Keratinocyte (primary cell): Measurements from ENCODE around the gene RHEB. TPM values are rescaled to one million over a fixed set of nuclear protein-coding genes. Genes with fewer than 3 reads are reported as not detected.

Experiments used
- DNase-seq: peaks from one replicate; pipeline ENCODE4 v3.0.0-alpha.2; 2011; ENCODE audit warnings: low read depth, missing footprints, low spot score
- FAIRE-seq: peaks from 2 replicates; lab custom pipeline; 2011; peaks lifted over from hg19 to GRCh38; lab: Jason Lieb, UNC
- H2AFZ ChIP-seq: 2 replicates; pipeline ENCODE4 v1.6.0; 2012; ENCODE audit warnings: low read length, control low read depth, inconsistent platforms; ENCODE audit not compliant: control insufficient read depth
- H3K27ac ChIP-seq: 2 replicates; pipeline ENCODE4 v1.5.1; 2011; ENCODE audit warnings: low read length; ENCODE audit not compliant: control insufficient read depth, insufficient read depth
- H3K27me3 ChIP-seq: 3 replicates; pipeline ENCODE4 v1.6.0; 2011; ENCODE audit warnings: low read length; ENCODE audit not compliant: control insufficient read depth, insufficient read depth; ENCODE audit errors: extremely low read depth
- H3K36me3 ChIP-seq, 2 experiments: 2 replicates in 1 of 2; 3 replicates in 1 of 2; pipeline ENCODE4 v1.5.1; 2011; ENCODE audit warnings: low read length in 2 of 2, mild to moderate bottlenecking in 1 of 2; ENCODE audit not compliant: control insufficient read depth in 2 of 2, insufficient read depth in 2 of 2; ENCODE audit errors: extremely low read depth in 1 of 2
- H3K4me1 ChIP-seq: 3 replicates; pipeline ENCODE4 v1.5.1; 2011; ENCODE audit warnings: low read length; ENCODE audit not compliant: control insufficient read depth, insufficient read depth; ENCODE audit errors: extremely low read depth
- H3K4me2 ChIP-seq: 3 replicates; pipeline ENCODE4 v1.6.0; 2011; ENCODE audit warnings: low read depth, low read length; ENCODE audit not compliant: control insufficient read depth, insufficient read depth; ENCODE audit errors: extremely low read depth
- H3K4me3 ChIP-seq, 3 experiments: fragments of 200-600 bp in 1 of 3; sonication (generic) in 1 of 3; 2 replicates in 2 of 3; 3 replicates in 1 of 3; pipeline ENCODE4 v1.5.1; 2011 to 2016; ENCODE audit warnings: low read length in 3 of 3, mild to moderate bottlenecking in 3 of 3, control low read depth in 2 of 3, inconsistent platforms in 1 of 3, low read depth in 1 of 3, mixed read lengths in 1 of 3, mixed run types in 1 of 3, moderate library complexity in 1 of 3; ENCODE audit not compliant: control insufficient read depth in 2 of 3, insufficient read depth in 2 of 3; ENCODE audit errors: extremely low read depth in 1 of 3
- H3K79me2 ChIP-seq: 2 replicates; pipeline ENCODE4 v1.6.0; 2012; ENCODE audit warnings: low read length; ENCODE audit not compliant: control insufficient read depth, insufficient read depth
- H3K9ac ChIP-seq: 3 replicates; pipeline ENCODE4 v1.6.0; 2011; ENCODE audit warnings: low read length; ENCODE audit not compliant: control insufficient read depth, insufficient read depth; ENCODE audit errors: extremely low read depth
- H3K9me1 ChIP-seq: 3 replicates; pipeline ENCODE4 v1.6.0; 2011; ENCODE audit warnings: low read length; ENCODE audit not compliant: control insufficient read depth, insufficient read depth; ENCODE audit errors: extremely low read depth
- H3K9me3 ChIP-seq: 2 replicates; pipeline ENCODE4 v1.5.1; 2012; ENCODE audit warnings: low read depth, low read length; ENCODE audit not compliant: control insufficient read depth
- H4K20me1 ChIP-seq: 3 replicates; pipeline ENCODE4 v1.6.0; 2011; ENCODE audit warnings: low read length; ENCODE audit not compliant: control insufficient read depth, insufficient read depth; ENCODE audit errors: extremely low read depth
- CTCF ChIP-seq, 3 experiments: IDR thresholded peaks in 1 of 3; conservative IDR thresholded peaks in 1 of 3; optimal IDR thresholded peaks in 1 of 3; 2 replicates in 2 of 3; 3 replicates in 1 of 3; pipeline versions ENCODE3 to v1.5.1; 2011; ENCODE audit warnings: low read length in 3 of 3, mild to moderate bottlenecking in 3 of 3, moderate library complexity in 2 of 3, control low read depth in 1 of 3, inconsistent platforms in 1 of 3; ENCODE audit not compliant: insufficient read depth in 2 of 3; ENCODE audit errors: extremely low read depth in 1 of 3
- EZH2 ChIP-seq: IDR thresholded peaks from one replicate; pipeline ENCODE4 v1.6.1; 2012; ENCODE audit warnings: inconsistent platforms, mild to moderate bottlenecking, low read length, moderate library complexity
- dilution Hi-C: fragments of 300-500 bp; cut with MboI; formaldehyde crosslinking; loops from one replicate; pipeline ENCODE4 v1.7.0; 2020; ENCODE audit warnings: low sequenced_read_pairs; ENCODE audit not compliant: extremely low pct_ligation_motif_present
- polyA plus RNA-seq, 5 experiments: library from polyadenylated mRNA; depleted of rRNA in 3 of 5; stranded (reverse) in 3 of 5; stranded (forward) in 1 of 5; unstranded in 1 of 5; fragments of >200 nt; gene quantifications; 1 replicate in 1 of 5; 2 replicates in 3 of 5; 3 replicates in 1 of 5; pipeline versions ENCODE4 v1.2.1 to v1.2.3, GENCODE V29; 2011 to 2012; ENCODE audit warnings: missing spikeins in 2 of 5, low read depth in 1 of 5, low replicate concordance in 1 of 5

The RHEB gene
- polyA plus RNA-seq, 1 donor (not counting 4 experiments of a cell fraction or from before 2014, with no cell fraction given) = 138 TPM

GRCh38 chr7:151424799-151425198, 94.9 kb downstream of the RHEB start:
- H3K4me3 ChIP-seq = no peak overlapping the region
- H3K9me3 ChIP-seq = peaks cover 12% of the 10 kb centered on the region
- no peaks in the 10 kb centered on the region for H3K9me1 ChIP-seq
- no peaks in the 10 kb centered on the region for H3K36me3 ChIP-seq
- FAIRE-seq (no peak), DNase-seq (no peak)
- no peaks in the 10 kb centered on the region for H3K79me2 ChIP-seq
- H3K27me3 ChIP-seq = peaks cover 8% of the 10 kb centered on the region
- H3K4me2 ChIP-seq = no peak overlapping the region
- H2AFZ ChIP-seq = no peak overlapping the region
- no peak overlapping the region for H3K9ac ChIP-seq
- TF ChIP-seq EZH2 (no peak), CTCF (optimal IDR thresholded peaks at IDR 0.05 in 1 of 3, IDR thresholded peaks at IDR 0.05 in 1 of 3, conservative IDR thresholded peaks at IDR 0.05 in 1 of 3; ENCODE audit: extremely low read depth in 1 of 3, insufficient read depth in 2 of 3, low read length in 3 of 3) (no peak)
- no peaks in the 10 kb centered on the region for H4K20me1 ChIP-seq
- dilution Hi-C loops = no loop called here
- peaks cover 5% of the 10 kb centered on the region for H3K4me1 ChIP-seq
- H3K27ac ChIP-seq = no peak overlapping the region

- H4K20me1 ChIP-seq = no peaks in the 10 kb centered on the region
- TF ChIP-seq EZH2 (no peak), CTCF (optimal IDR thresholded peaks at IDR 0.05 in 1 of 3, IDR thresholded peaks at IDR 0.05 in 1 of 3, conservative IDR thresholded peaks at IDR 0.05 in 1 of 3; ENCODE audit: extremely low read depth in 1 of 3, insufficient read depth in 2 of 3, low read length in 3 of 3) (no peak)
- no peak overlapping the region for H2AFZ ChIP-seq
- no peak overlapping the region for H3K9ac ChIP-seq
- H3K27ac ChIP-seq = no peak overlapping the region
- no peaks in the 10 kb centered on the region for H3K9me1 ChIP-seq
- dilution Hi-C loops = no loop called here
- H3K27me3 ChIP-seq = peaks cover 8% of the 10 kb centered on the region
- no peaks in the 10 kb centered on the region for H3K36me3 ChIP-seq
- no peak for FAIRE-seq
- H3K4me1 ChIP-seq = peaks cover 5% of the 10 kb centered on the region
- no peak overlapping the region for H3K4me3 ChIP-seq
- no peak for DNase-seq
- peaks cover 12% of the 10 kb centered on the region for H3K9me3 ChIP-seq
- H3K4me2 ChIP-seq = no peak overlapping the region
- H3K79me2 ChIP-seq = no peaks in the 10 kb centered on the region
Measured at GRCh38 chr7:151423936-151424335, 95.8 kb downstream of the RHEB start.
